NCI-H510A (cell line): ENCODE measurements around the gene RNASET2.

Source experiments
- DNase-seq: peaks from one replicate; lab custom pipeline; 2025; lab: John Stamatoyannopoulos, UW

The RNASET2 gene

GRCh38 chr6:166947251-166947650, 9.1 kb downstream of the RNASET2 start:
- DNase-seq, result no peak

DNA sequence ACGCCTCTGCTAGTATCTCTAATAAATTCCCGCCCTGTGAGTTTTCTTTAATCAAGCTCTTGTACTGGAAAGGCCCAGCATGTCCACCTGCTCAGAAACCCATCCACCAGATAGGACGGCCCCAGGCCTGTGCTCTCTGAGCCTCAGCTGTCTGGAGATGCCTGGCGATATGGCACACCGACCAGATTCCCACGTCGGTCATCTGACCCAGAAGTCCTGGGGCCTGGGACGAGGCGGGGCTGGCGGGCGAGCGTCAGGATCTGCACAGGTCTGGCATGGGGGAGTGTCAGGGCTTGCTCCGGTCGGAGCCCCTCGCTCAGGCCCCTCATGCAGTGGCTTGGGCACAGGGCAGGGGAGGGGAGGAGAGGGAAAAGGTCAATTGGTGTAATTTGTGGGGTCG, 10.2 kb downstream of the RNASET2 start:
- no peak for DNase-seq

DNA sequence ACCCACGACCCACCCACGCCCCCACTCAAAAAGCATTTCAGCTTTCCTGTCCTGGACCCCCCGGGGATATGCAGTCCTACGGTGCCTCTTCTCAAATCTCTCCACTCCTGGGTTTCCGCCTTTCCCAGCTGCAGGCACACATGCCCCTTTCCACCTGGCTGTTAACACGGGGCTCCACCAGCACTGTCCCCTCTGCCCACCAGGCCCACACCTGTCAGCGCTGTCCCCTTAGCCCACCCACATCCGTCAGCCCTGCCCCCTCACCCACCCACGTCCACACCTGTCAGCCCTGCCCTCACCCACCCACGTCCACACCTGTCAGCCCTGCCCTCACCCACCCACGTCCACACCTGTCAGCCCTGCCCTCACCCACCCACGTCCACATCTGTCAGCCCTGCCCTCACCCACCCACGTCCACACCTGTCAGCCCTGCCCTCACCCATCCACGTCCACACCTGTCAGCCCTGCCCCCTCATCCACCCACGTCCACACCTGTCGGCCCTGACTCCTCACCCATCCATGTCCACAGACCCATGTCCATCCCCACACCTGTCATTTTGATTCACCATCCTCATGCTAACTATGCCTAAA, 11.6 kb downstream of the RNASET2 start:
- no peak for DNase-seq

DNA sequence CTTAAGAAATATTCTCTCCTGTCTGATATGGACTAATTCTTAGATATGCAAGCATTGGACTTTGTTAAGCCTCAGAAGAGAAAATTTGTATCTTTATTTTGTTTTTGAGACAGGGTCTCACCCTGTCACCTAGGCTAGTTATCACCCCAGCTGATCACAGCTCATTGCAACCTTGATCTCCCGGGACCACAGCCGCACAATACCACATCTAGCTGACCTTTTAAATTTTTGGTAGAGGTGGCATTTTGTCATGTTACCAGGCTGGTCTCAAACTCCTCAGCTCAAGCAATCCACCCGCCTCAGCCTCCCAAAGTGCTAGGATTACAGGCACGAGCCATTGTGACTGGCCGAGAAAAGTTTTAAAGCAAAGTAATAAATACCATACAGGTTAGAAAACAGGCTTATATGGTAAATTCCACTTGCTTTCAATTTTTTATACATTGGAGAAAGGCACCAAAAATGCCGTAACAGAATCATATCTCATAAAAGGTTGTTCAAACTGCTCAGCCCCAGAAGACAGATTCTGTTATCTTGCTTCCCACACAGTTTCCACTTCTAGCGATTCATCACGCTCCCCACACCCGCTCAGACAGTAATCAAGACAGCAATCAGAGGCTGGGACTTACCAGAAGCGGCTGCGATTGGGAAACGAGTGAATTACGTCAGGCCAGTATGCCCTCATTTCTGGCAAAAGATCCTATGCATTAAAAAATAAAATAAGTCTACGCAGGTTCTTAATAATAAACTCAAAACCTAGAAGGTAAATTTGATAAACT, 13.8 kb downstream of the RNASET2 start:
- DNase-seq, result no peak

DNA sequence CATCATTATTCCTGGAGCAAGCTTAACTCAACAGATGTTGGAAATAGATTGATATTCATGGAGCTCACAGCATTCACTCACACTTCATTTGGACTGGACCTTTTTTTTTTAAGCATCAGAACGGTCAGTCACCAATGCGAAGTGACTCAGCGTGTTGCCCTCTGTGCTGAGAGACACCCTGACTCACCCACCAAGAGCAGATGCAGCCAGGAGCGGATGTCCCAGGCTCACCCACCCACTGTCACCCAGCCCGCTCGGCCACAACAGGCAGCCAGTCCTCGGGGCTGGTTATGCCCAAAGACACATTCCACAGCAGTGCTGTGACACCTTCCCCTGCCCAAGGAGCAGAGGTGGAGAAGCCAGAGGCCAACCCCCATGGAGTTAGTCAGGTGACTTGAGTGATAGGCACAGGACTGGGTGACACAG, 15.7 kb downstream of the RNASET2 start:
- DNase-seq, result no peak

DNA sequence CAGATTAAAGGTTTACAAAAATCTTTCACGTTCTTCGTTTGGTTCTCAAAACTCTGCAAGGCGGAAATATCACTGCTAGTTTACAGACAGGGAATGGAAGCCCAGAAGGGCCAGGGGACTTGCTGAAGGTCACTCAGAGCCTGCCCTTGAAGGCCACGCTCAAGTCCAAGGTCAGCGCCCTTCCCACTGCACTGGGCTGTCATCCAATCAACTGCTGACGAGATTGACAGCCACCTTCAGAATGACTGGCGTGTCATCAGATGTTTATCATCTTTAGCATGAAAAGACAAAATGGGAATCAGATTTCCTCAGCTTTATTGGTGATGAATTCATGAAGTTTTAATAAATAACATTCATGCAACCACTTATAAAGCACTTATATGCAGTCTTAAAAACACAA, 16.5 kb downstream of the RNASET2 start:
- no peak for DNase-seq

DNA sequence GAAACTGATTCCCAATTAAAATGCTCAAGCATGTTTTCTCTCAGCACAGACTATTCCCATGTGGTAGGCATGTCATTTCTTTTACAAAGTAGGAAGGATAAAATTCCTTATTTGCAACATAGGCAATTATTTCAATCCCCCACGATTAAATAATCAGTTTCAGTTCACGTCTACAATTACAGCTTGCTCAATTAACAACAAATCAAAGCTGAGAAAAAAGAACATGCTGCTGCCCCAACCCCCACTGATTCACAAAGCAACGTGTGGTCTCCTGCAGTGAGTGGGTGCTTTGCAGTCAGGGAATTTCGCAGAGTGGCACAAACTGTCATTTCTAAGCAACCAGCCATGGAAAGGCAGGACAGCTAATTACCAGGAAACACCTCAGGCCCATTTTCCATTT, 17.0 kb downstream of the RNASET2 start:
- no peak for DNase-seq

- no peak for DNase-seq
Observed at GRCh38 chr6:166938704-166939103, 17.6 kb downstream of the RNASET2 start.

GRCh38 chr6:166938150-166938549, 18.2 kb downstream of the RNASET2 start:
- no peak for DNase-seq

DNA sequence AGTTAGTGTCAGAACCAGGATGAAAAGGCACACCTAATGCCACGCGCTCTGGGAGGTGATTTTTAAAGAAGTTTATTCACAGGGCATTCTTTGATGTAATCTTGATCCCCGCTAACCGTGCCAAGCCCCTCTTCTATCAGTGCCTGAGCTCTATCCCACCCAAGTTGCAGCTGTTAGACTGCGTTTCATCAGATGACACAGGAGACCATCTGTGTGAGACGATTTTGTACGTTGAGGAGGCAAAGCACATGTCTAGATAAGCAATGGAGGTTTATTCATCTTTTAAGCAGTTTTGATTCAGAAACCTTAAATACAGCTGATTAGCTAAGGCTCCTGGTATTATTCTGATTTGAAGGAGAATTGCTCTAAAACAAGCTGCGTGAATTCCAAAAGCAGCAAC, 18.6 kb downstream of the RNASET2 start:
- DNase-seq, result no peak

- DNase-seq, result no peak
Observed at GRCh38 chr6:166936079-166936787, 20.1 kb downstream of the RNASET2 start.

- DNase-seq, result no peak
Observed at GRCh38 chr6:166935353-166935752, 21.0 kb downstream of the RNASET2 start.

GRCh38 chr6:166934174-166934573, 22.2 kb downstream of the RNASET2 start:
- no peak for DNase-seq

DNA sequence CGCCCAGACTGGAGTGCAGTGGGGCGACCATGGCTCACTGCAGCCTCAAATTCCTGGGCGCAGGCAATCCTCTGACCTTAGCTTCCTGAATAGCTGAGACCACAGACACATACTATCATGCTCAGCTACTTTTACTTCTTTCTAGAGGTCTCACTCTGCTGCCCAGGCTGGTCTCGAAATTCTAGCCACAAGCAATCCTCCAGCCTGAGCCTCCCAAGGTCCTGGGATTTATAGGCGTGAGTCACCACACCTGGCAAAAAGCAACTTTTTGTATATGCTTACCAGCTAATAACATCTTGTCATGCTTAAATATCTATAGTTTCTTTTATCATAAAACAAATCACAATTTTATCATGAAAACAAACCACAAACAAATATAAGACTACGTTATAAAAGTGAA, 23.0 kb downstream of the RNASET2 start:
- no peak for DNase-seq

DNA sequence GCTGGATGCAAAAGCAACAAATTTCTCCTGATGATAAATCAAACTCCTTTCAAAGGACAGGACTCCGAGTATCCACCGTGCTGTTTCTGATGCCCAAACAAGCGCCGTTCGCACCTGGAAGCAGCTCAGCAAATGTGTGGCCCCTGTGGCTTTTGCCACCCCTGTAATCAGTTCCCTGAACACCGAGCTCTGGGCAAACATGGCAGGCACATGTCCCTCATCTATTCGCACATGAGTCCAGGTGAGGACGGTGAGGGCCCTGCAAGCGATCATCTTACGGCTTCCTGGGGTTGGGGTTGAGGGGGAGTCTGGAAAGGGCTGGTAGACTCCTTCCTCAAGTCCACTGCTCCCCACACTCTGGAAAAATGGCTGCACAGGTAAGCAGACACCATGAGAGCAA, 23.7 kb downstream of the RNASET2 start:
- DNase-seq, result no peak

DNA sequence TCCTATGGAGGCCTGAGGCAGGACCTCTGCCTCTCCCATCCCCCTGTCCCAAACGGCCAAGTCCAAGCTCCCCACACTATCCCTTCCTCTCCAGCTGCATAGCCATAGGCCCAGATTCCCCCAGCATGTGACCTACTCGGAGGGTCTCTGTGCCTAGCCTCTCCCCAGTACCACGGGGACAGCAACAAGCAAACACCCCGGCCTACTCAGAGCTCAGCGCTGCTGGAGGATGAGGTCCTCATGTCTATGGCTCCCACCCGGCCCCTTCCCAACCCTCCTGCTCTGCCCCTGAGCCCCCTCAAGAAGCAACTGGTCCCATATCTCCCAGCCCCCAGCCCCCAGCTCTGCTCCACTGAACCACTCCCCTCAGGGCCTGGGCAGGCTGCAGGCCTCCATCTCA, 24.2 kb downstream of the RNASET2 start:
- no peak for DNase-seq

GRCh38 chr6:166931426-166931970, 24.9 kb downstream of the RNASET2 start:
- no peak for DNase-seq

GRCh38 chr6:166930354-166930891, 25.9 kb downstream of the RNASET2 start:
- no peak for DNase-seq

GRCh38 chr6:166929542-166930189, 26.7 kb downstream of the RNASET2 start:
- DNase-seq, result no peak

- DNase-seq, result no peak
Observed at GRCh38 chr6:166928644-166929541, 27.5 kb downstream of the RNASET2 start.
